ENCODE results near the gene MIPOL1. TPM values are rescaled to one million over a fixed set of nuclear protein-coding genes. Genes with fewer than 3 reads are reported as not detected.

MIPOL1 gene
- total and polyA plus RNA-seq, 2 of the 13 experiments (the other 11 are each of a cell fraction or from before 2014, with no cell fraction given), result 8.6 to 34.2 TPM

DNA sequence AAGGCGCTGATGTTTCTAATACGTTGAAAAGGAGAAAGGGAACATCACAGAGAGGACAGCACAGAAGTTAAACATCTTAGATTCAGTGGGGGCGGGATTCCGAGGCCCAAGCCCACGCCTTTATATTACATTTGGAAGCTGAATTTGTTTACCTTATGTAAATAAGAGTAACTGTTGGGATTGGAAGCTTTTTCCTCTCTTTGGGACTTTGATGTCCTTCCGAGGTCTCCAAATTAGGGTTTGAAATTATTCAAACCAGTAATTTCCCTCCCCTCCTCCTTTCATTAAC is 390.9 kb downstream of the MIPOL1 start (continued):
- TF ChIP-seq, protein P1, sequence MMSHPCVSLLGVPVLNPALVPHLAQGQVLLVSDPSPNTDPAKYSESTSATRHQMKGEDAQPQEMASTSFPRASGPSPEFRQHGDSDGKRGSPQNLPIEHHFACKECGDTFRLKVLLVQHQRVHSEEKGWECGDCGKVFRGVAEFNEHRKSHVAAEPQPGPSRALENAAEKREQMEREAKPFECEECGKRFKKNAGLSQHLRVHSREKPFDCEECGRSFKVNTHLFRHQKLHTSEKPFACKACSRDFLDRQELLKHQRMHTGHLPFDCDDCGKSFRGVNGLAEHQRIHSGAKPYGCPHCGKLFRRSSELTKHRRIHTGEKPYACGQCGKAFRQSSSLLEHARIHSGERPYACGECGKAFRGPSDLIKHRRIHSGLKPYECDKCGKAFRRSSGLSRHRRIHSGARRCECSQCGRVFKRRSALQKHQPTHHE (CRISPR knock-in tag; IDR thresholded peaks at IDR 0.05; ENCODE audit: borderline replicate concordance), result no peak
- TF ChIP-seq SP140L (CRISPR knock-in tag; IDR thresholded peaks at IDR 0.05; ENCODE audit: borderline replicate concordance) (no peak), ZSCAN25 (CRISPR knock-in tag; IDR thresholded peaks at IDR 0.05) (no peak; the same call in 1 of the 2 replicates), ESRRA (CRISPR knock-in tag; IDR thresholded peaks at IDR 0.05; ENCODE audit: low read depth) (no peak), ZNF546 (CRISPR knock-in tag; conservative IDR thresholded peaks at IDR 0.05) (no peak), DNMT1 (CRISPR knock-in tag; IDR thresholded peaks at IDR 0.05) (no peak), ZNF180 (CRISPR knock-in tag; IDR thresholded peaks at IDR 0.05; ENCODE audit: borderline replicate concordance, low read depth) (no peak), ZNF282 (IDR thresholded peaks at IDR 0.05; ENCODE audit: partially characterized antibody) (no peak), TBL1XR1 (IDR thresholded peaks at IDR 0.05; ENCODE audit: borderline replicate concordance, low read length, partially characterized antibody) (no peak), ZNF672 (CRISPR knock-in tag; IDR thresholded peaks at IDR 0.05) (no peak), ZNF431 (CRISPR knock-in tag; IDR thresholded peaks at IDR 0.05; ENCODE audit: borderline replicate concordance, low read depth) (no peak)
- TF ChIP-seq, protein P2, sequence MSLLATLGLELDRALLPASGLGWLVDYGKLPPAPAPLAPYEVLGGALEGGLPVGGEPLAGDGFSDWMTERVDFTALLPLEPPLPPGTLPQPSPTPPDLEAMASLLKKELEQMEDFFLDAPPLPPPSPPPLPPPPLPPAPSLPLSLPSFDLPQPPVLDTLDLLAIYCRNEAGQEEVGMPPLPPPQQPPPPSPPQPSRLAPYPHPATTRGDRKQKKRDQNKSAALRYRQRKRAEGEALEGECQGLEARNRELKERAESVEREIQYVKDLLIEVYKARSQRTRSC (CRISPR knock-in tag; IDR thresholded peaks at IDR 0.05; ENCODE audit: low read depth), result no peak
- TF ChIP-seq, protein P3, sequence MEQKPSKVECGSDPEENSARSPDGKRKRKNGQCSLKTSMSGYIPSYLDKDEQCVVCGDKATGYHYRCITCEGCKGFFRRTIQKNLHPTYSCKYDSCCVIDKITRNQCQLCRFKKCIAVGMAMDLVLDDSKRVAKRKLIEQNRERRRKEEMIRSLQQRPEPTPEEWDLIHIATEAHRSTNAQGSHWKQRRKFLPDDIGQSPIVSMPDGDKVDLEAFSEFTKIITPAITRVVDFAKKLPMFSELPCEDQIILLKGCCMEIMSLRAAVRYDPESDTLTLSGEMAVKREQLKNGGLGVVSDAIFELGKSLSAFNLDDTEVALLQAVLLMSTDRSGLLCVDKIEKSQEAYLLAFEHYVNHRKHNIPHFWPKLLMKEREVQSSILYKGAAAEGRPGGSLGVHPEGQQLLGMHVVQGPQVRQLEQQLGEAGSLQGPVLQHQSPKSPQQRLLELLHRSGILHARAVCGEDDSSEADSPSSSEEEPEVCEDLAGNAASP (CRISPR knock-in tag; IDR thresholded peaks at IDR 0.05; ENCODE audit: borderline replicate concordance), result no peak
- TF ChIP-seq, protein P4, sequence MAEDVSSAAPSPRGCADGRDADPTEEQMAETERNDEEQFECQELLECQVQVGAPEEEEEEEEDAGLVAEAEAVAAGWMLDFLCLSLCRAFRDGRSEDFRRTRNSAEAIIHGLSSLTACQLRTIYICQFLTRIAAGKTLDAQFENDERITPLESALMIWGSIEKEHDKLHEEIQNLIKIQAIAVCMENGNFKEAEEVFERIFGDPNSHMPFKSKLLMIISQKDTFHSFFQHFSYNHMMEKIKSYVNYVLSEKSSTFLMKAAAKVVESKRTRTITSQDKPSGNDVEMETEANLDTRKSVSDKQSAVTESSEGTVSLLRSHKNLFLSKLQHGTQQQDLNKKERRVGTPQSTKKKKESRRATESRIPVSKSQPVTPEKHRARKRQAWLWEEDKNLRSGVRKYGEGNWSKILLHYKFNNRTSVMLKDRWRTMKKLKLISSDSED (CRISPR knock-in tag; IDR thresholded peaks at IDR 0.05), result no peak
- TF ChIP-seq, protein P5, sequence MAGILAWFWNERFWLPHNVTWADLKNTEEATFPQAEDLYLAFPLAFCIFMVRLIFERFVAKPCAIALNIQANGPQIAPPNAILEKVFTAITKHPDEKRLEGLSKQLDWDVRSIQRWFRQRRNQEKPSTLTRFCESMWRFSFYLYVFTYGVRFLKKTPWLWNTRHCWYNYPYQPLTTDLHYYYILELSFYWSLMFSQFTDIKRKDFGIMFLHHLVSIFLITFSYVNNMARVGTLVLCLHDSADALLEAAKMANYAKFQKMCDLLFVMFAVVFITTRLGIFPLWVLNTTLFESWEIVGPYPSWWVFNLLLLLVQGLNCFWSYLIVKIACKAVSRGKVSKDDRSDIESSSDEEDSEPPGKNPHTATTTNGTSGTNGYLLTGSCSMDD (CRISPR knock-in tag; IDR thresholded peaks at IDR 0.05), result no peak
- TF ChIP-seq, protein P6, sequence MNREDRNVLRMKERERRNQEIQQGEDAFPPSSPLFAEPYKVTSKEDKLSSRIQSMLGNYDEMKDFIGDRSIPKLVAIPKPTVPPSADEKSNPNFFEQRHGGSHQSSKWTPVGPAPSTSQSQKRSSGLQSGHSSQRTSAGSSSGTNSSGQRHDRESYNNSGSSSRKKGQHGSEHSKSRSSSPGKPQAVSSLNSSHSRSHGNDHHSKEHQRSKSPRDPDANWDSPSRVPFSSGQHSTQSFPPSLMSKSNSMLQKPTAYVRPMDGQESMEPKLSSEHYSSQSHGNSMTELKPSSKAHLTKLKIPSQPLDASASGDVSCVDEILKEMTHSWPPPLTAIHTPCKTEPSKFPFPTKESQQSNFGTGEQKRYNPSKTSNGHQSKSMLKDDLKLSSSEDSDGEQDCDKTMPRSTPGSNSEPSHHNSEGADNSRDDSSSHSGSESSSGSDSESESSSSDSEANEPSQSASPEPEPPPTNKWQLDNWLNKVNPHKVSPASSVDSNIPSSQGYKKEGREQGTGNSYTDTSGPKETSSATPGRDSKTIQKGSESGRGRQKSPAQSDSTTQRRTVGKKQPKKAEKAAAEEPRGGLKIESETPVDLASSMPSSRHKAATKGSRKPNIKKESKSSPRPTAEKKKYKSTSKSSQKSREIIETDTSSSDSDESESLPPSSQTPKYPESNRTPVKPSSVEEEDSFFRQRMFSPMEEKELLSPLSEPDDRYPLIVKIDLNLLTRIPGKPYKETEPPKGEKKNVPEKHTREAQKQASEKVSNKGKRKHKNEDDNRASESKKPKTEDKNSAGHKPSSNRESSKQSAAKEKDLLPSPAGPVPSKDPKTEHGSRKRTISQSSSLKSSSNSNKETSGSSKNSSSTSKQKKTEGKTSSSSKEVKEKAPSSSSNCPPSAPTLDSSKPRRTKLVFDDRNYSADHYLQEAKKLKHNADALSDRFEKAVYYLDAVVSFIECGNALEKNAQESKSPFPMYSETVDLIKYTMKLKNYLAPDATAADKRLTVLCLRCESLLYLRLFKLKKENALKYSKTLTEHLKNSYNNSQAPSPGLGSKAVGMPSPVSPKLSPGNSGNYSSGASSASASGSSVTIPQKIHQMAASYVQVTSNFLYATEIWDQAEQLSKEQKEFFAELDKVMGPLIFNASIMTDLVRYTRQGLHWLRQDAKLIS (CRISPR knock-in tag; IDR thresholded peaks at IDR 0.05), result no peak; the same call in 1 of the 2 replicates
- TF ChIP-seq, protein P7, sequence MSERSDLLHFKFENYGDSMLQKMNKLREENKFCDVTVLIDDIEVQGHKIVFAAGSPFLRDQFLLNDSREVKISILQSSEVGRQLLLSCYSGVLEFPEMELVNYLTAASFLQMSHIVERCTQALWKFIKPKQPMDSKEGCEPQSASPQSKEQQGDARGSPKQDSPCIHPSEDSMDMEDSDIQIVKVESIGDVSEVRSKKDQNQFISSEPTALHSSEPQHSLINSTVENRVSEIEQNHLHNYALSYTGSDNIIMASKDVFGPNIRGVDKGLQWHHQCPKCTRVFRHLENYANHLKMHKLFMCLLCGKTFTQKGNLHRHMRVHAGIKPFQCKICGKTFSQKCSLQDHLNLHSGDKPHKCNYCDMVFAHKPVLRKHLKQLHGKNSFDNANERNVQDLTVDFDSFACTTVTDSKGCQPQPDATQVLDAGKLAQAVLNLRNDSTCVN (CRISPR knock-in tag; IDR thresholded peaks at IDR 0.05; ENCODE audit: borderline replicate concordance), result no peak
- TF ChIP-seq, protein P8, sequence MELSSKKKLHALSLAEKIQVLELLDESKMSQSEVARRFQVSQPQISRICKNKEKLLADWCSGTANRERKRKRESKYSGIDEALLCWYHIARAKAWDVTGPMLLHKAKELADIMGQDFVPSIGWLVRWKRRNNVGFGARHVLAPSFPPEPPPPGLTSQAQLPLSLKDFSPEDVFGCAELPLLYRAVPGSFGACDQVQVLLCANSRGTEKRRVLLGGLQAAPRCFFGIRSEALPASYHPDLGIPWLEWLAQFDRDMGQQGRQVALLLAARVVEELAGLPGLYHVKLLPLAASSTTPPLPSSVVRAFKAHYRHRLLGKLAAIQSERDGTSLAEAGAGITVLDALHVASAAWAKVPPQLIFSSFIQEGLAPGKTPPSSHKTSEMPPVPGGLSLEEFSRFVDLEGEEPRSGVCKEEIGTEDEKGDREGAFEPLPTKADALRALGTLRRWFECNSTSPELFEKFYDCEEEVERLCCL (CRISPR knock-in tag; IDR thresholded peaks at IDR 0.05; ENCODE audit: borderline replicate concordance), result no peak
